Measurements from ENCODE around the gene SEMA3E.
"Not testable (repeated sequence)": the region's sequence is repeated elsewhere in the genome, so short reads cannot be mapped to it uniquely, and the experiment has no call there.

Gene SEMA3E

DNA sequence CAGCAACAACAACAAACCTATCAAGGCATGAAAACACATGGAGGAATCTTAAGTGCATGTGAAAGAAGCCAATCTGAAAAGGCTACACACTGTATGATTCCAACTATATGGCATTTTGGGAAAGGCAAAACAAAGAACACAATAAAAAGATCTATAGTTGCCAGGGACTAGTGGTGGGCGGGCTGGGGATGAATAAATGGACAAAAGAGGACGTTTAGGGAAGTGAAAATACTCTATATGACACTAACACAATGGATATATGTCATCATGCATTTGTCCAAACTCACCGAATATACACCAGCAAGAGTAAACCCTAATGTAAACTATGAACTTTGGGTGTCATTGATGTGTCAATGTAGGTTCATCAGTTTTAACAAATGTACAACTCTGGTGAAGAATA is 89.1 kb downstream of the SEMA3E start:
- DNase-seq (ENCODE audit: low read depth, low spot score): no peak

DNA sequence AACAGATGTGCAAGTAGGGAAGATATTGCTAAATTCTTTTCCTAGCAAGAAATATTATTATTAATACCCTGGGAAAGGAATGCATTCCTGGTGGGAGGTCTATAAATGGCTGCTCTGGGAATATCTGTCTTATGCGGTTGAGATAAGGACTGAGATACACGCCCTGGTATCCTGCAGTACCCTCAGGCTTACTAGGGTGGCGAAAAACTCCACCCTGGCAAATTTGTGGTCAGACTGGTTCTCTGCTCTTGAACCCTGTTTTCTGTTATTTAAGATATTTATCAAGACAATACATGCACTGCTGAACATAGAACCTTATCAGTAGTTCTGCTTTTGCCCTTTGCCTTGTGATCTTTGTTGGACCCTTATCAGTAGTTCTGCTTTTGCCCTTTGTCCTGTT is 96.4 kb downstream of the SEMA3E start:
- not testable (repeated sequence) for DNase-seq (ENCODE audit: low read depth, low spot score)

DNA sequence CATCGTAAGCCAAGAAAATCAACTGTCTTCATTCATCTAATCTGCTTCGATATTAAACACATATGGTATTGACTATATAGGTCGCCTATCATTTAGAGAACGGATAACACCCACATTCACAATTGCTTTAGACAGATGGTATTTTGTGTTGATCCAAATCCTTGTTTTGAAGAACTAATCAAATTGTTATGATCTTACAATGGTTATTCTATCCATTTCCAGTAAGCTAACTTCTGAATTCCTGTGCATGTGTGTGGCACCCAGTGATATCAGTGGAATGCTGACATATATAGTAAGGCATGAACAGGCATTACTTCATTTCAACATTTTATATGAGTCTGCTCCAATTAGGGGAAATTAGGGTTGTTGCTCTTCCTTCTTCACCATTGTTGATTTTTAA is 98.8 kb downstream of the SEMA3E start:
- peak; percentile 42 for DNase-seq (ENCODE audit: low read depth, low spot score)

DNA sequence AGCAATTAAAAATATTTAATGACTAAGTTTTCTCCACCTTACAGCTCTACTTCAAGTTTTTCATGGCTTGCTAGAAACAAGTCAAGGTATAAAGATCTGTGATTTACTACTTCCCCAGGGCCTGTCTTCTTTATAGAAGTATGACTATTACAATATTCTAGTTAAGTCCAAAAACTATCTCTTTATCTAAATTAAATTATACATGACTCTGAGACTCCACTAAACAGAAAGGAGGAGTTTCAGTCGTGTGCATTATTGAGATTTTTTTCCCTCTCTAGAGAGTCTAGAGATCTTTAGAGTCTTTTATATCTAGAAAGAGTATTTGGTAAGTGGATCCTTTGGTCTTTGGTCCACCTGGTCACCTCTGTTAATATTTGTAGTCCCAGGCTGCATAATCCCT is 100.7 kb downstream of the SEMA3E start:
- DNase-seq (ENCODE audit: low read depth, low spot score): no peak

DNA sequence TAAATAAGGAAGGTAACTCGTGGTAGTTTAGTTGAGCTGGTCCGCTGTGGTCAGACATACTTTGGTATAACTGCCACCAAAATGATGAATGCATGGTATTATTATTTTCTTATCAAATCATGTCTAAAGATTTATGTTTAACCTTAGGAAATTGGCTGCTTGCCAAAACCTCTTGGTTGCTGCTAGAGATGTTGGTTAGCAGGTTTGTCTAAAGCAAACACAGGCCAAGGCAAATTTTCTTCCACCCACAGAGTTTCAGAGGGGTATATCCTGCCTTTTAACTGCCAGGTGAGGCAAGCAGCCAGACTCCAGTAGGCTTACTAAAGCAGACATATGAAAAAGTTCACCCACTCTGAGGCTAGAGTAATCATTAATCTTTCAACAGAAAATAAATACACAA is 101.4 kb downstream of the SEMA3E start:
- DNase-seq (ENCODE audit: low read depth, low spot score): peak; percentile 91

DNA sequence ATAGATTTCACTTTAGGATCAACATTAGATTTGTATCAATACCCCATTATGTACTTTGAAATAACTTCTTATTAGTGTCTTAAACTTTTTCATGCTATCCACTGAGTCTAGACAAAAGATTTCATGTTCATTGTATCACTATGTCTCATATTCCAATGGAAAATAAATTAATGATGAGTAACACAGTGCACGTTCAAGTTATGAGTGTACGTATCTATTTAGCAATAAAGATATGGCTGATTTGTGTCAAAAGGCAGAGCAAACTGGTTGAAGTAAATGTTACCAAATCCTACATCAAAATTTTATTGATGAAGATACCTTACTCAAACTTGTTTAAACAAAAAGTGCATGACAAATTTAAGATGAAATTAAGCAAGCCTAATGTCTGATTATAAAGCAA is 102.4 kb downstream of the SEMA3E start:
- no peak for DNase-seq (ENCODE audit: low read depth, low spot score)

DNA sequence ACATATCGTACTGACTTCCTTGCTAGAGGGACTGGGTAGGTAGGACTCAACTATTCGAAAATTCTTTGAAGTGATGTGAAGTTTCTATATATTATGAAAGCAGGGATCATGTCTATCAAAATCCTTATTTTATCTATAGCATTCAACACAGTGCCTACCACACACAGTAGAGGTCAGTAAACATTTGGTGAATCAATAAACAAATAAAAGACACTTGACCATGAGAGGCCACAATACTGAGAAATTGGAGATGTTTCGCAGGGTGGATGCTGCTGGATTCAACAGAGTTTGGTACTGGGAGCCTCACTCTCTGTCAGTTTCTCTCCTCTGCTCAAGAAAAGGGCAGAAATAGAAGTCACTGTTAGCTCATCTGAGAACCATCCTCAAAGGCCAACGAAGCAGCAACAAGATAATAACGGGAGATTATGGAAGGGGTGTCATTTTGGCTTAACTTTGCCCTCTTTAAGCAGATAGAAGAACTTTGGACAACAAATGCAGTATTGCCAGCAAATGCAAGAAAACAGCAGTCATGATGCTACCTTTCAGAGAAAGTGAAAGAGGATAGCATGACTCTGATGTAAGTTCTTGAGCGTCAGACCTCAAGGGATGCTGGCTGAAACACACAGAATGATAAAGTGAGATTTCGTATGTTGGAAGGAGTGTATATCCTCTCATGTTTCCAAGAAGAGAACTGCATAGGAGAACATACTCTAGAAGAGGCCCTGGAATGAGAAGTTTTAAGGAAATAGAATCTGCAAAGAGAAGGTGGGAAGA is 107.6 kb downstream of the SEMA3E start:
- DNase-seq (ENCODE audit: low read depth, low spot score): no peak

DNA sequence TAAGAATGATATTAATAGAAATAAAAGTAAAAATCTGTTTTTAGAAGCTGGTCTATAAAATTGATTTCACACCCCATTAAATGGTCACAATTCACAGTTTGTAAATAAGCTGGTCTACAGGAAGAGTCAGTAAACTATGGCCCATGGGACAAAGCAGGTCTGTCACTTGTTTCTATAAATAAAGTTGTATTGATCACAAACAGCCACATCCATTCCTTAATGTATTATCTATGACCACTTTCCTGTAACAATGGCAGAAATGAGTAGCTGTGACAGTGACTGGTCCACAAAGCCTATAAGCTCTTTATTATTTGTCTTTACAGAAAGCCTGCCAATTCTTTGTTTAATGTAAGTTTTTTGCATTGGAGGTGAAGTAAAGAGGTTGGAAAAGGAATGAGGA is 114.5 kb downstream of the SEMA3E start:
- no peak for DNase-seq (ENCODE audit: low read depth, low spot score)

DNA sequence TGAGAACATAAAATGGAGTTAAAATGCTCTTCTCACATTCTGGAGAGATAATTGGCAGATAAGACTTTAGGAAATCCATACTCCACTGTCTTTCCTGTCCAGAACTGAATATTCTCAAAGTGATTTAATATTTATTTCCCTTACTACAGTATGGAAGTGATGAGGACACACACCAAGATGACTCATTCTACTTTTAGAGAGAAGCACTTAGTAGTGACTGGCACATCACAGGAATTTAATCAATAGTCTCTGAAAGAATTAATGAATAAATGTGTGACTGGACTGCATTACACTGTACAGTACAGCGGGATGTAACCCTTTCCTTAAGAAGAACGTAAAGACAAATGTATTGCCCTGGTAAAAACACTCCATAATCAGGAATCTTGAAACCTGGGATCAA is 116.7 kb downstream of the SEMA3E start:
- DNase-seq (ENCODE audit: low read depth, low spot score): no peak

DNA sequence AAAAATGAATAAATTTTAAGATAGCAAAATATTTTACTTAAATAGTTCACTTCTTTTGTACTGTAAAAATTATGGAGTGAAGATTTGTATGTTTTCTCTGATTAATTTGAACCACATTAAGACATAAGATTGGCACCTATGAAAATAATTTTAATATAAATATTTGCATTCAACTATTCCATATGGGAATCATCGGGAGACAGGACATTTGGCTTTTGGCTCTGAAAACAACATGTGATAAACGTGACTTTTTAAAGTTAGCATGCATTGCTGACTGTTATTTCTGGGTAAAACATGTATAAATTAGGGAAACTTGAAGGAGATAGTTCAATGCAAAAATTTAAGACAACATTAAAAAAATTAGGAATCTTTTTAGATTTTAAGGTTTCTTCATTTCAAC is 117.2 kb downstream of the SEMA3E start:
- DNase-seq (ENCODE audit: low read depth, low spot score): no peak

DNA sequence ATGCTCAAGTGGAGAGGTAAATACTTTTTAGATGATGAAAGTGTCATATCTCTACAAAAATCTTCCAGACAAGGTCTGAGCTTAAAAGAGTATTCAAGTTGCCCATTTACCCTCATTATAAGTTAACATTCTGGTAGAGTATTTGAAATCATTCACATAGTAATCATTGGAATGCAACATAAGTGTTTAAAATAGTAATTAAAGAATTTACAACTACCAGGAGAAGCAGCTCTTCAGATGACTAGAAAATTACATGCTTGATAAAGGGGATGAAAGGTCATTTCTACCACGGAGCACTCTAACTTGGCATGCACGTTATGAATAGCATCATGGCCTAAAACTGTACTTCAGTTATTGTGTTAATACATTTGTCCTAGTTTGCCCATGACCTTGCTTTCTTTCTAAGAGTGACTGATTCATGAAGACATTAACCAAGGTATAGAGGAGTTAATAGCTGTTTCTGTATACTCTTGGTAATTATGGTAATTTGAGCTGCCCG is 120.0 kb downstream of the SEMA3E start:
- no peak for DNase-seq (ENCODE audit: low read depth, low spot score)

DNA sequence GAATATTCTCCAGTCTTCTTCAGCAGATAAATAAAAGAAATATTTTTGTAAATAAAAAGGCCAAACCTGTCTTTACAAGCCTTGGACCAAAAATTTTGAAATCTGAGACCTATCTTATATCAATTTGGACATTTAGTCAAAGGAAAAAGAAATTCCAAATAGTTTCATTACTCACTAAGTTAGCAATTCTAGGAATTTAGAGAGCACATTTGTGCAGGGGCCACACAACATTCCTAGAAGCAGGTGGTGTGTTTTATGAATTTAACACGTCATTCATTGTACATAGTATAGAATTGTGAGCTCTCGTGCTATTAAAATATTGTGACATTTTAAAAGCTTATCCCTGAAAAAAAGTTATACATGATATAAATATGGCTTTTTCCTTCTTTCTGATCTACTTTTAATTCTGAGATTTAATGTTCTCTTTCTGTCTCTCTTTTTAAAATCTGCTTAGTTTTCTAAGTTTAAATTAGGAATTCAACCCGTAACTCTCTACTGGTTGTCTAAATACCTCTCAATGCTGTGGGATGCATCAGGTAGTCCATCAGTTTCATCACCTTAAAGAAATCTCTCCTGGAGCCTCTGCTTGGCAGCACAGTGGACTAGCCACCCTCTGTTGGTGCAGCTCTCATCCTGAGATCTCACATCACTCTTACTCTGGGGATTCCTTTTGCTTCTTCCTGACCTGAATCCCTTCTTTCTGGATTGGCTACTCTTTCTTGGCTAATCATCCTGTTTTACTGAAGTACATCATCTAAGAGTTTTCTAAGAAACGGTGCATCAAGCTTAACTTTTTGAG is 124.5 kb downstream of the SEMA3E start:
- peak; percentile 38 for DNase-seq (ENCODE audit: low read depth, low spot score)

DNA sequence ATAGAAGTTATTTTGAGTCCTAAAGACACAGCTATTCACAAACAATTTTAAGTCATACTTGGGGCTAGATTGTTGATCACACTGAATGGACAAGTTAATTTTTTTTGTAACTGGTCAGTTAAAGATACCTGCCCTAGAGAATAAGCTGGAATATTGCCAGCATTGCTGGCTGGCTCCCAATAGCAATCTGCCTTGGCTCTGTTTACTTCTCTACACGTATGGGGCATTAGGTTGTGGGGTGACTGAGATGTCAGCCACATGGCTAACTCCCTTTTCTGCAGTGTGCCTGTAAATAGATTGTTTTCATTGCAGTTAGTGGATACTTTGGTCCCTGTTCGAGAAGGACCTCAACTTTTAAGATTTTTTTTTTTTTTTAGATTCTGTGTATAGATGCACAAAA is 128.2 kb downstream of the SEMA3E start:
- no peak for DNase-seq (ENCODE audit: low read depth, low spot score)

DNA sequence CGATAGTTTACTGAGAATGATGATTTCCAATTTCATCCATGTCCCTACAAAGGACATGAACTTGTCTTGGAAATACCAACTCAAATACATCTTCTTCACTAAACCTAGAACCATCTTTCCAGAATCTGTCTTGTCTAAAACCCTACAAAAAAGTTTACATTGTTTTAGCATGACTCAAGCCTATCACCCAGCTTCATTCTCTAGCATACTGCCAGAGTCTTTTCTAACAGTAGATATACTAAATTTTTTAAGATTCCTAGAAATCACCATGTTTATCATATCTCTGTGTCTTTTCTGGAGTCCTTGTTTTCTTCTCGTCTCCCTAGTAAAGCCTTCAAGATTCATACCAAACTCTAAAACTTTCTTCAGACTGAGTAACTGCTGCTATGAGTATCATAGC is 129.7 kb downstream of the SEMA3E start:
- no peak for DNase-seq (ENCODE audit: low read depth, low spot score)

DNA sequence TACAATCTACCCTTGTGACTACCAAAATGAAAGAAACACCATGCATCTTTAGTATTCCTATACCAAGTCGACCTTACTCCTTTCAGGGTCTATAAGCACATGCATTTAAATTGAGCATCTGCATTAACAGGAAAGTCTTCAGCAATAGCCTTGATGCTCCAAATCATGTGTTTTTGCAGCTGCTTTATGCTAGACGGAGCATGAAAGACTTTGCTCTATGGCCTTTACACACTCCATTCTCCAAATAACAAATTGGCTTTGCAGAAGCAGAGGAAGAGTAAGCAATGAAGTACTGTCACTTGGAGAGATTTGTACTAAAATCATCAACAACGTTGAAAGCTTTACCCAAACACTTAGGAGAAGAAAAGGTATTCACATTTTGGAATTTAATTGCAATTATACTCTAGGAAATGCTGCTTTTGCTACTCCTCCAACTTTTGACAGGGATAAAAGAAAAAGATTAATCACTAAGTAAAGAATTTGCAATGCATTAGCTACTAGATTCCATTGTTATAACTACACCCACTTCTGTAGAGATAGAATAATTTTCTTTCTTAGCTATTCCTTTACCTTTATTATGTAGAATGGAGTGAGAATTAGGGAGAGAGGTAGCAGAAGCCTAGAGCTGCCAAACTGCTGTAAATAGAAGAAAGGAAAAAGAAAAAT is 131.8 kb downstream of the SEMA3E start:
- DNase-seq (ENCODE audit: low read depth, low spot score): no peak

DNA sequence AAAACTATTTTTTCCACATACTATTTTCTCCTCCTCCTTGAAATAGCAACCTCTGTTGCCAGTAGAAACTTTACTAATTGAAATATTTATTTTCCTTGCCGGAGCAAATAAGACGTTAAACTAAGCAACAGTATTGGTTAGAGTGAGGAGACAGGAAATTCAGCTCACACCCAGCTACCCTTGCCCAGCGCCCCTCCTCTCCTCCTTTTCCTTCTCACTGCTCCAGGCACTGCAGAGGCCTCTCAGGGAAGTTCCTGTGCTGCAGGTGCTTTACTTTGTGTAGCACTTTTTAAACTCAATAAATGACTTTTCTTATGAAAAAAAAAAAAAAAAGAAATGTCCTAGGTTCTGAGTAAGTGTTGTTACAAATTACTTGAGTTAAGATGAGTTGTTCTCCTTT is 134.0 kb downstream of the SEMA3E start:
- DNase-seq (ENCODE audit: low read depth, low spot score): no peak

DNA sequence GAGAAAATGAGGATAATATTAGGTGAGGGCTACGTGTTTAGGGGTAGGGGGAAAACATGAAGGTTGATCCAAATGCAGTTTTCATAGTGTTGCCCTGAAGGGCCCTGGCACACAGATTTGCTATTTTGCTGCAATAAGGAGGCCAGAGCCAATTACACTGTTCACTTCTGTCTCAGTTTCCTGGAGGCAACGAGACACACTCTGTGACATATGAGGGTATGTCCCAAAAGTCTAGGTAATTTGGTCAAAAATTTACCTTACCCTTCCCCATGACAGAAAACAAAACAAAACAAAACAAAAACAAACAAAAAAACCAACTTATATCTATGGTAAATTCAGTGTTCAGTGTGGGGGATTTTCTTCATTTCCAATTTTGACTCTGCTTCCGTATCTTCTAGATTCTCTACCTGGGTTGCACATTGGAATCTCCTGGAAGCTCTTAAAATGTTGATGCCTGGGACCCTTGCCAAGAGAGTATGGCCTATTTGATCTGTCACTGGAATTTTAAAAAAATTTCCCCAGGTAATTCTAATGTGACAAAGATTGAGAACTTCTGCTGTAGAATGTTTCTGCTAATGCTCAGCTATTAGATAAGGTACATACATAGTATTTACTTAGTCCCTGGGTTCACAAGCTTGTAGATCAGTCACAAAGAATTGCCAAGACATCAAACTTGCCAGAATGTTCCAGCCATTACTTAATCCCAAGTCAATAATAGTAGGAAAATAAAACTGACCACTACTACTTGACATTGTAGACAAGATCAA is 139.5 kb downstream of the SEMA3E start:
- no peak for DNase-seq (ENCODE audit: low read depth, low spot score)

DNA sequence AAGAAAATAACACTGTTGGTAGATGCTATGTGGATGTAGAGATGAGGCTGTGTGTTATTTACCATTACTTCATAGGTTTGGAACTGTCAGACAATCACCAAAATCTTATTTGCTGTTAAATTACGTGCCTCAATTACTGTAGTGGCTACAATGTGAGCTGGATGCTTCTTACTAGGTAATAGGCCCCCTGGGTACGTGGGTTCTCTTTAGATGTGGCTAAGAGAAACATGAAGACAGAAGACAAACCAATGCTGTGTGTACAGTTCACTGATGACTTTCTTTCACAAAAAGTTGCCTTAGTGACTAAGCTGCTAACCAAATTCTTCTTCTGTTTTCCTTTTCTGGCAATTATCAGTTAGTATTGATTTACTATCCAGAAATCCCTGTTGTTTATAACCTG is 144.6 kb downstream of the SEMA3E start:
- no peak for DNase-seq (ENCODE audit: low read depth, low spot score)

DNA sequence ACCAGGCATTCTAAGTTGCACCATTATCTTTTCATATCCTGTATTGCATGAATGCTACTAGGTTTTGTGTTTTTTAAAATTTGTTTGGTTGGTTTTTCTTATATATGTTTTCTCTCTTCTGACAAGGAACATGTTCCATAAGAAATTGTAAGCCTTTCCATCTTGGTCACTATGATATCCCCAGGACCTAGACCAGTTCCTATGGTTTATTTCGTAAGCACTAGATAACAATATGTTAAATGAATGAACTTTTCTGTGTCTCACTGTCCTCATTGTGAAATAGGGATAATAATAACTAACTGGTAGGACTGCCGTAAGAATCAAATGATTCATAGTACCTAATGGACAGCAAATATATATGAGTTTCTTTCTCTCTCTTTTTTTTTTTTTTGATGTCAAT is 146.3 kb downstream of the SEMA3E start:
- no peak for DNase-seq (ENCODE audit: low read depth, low spot score)

DNA sequence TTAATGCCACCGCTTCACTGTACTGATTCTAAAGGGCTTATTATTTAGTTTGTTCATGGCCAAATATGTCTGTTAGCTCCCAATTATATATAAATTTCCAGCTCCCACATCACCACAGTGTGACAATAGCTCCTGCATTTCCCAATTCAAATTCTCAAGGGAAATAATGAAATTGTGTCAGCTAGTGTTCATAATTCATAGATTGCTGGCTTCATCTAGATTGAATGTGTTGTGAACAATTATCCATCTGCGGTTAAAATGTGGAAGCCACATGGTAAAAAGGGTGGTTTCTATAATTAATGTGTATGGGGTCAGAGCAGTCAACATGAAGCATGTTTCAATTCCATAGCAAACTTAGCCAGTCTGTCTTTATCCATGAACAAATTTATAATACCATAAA is 154.3 kb downstream of the SEMA3E start:
- no peak for DNase-seq (ENCODE audit: low read depth, low spot score)

DNA sequence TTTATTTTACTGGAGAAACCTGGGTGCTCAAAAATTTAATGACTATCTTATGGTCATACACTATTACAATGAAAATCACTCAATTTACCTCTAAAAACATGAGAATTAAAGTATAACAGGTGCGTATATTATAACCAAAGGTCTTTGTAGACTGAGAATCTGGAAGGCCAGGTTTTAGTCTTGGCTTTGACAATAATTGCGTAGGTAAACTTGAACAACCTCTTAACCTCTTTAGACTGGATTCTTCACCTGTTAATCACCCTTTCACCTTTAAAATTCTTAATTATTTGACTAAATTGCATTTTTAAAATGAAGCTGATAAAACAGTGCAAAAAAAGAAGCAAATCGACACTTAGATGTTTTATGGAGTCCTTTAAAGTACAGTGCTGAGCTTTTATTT is 156.1 kb downstream of the SEMA3E start:
- no peak for DNase-seq (ENCODE audit: low read depth, low spot score)

DNA sequence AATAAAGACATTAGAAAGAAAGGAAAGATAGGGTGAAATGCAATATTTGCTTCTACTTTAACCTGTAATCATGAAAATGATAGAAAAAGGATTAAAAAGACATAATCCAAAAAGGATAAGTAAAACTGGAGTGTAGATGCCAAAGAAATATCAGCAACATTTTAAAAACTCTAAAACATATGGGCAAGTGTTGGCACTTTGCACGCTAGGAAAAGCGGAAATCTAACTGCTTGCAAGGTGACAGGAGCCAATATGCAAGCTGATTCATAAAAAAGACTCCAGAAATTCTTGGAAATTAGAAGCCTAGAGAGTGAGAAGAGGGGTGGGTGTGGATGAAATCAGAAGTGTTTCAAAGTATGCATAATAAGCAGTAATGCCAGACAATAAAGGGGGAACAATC is 161.1 kb downstream of the SEMA3E start:
- DNase-seq (ENCODE audit: low read depth, low spot score): no peak

Measured in astrocyte of the hippocampus (primary cell).